NCI-H1092 (cell line): ENCODE measurements around the gene TMEM255A.

Experiments used
- DNase-seq: peaks from one replicate; lab custom pipeline; 2025; lab: John Stamatoyannopoulos, UW

TMEM255A gene

DNA sequence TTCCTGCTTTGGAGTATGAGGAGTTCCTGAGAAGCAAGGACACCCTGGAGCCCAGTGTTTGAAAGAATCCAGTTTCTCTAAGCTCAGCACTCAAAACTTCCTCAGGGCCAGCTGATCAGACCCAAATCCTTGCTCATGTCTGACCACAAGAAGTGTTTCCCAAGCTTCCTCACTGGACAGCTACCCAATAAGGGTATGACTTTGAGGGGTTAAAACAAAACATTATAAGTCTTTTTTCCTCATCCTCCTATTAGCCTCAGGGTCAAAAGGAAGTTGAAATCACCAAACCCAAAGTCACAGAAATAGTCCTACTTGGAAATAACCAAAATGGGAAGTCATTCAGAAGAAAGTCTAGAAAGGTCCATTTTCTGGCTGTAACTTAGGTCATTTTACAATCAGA lies 46.9 kb downstream of the TMEM255A start:
- DNase-seq, result no peak

DNA sequence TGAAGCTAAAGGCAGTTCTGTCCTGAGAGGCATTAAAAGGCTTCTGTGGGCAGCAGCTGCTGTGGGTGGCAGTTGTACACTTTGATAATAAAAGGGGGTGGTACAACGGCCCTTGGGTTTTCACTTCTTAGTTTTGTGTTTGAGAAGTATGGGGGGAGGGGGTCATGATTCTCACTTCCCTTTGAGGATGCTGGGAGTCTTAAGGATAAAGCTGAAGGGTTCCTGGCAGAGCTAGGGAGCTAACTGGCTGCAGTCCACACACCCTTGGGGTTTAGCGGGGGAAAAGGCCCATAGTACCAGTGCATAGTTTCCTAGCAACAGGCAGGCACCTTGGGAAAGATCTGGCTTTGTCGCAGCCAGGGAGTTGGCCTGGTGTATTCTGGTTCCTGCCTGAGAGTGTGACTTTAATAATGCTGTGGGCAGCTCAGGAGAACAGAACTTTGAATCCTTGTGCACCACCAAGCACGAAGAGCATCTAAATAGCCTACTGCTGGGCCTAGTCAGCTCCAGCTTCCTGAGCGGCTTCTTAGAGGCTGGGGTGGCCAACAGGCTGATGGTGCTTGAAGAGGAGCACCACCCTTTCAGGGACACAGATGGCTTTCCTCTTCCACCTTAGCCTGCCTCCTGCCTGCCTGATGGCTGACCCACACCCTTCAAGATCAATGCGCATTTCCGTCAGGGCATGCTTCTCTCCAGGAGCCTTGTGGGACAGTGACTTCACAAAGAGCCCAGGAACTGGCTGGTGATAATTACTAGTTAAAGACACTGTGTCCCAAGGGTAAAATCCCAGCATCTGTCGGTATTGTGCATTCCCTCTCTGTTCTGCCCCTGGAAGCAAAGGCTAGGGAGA lies 48.2 kb downstream of the TMEM255A start:
- peak; percentile 28 for DNase-seq

DNA sequence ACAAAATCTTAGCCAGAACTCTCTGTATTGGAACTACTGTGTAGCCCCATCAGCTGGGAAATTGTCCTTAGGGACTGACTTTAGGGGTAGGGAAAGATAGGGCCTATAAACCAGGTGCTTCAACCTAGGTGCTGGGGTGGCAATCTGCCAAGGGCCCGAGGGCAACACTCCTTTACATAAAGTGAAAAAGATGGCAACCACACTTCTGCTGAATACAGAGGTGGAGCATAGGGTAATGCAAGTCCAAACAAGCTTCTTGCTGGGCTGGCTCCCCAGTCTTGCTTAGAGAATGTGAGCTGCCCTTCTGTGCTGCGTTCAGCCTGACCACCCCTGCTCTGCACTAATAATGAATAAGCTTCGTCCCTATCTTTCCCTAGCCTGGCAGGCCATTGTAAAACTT lies 50.9 kb downstream of the TMEM255A start:
- no peak for DNase-seq

DNA sequence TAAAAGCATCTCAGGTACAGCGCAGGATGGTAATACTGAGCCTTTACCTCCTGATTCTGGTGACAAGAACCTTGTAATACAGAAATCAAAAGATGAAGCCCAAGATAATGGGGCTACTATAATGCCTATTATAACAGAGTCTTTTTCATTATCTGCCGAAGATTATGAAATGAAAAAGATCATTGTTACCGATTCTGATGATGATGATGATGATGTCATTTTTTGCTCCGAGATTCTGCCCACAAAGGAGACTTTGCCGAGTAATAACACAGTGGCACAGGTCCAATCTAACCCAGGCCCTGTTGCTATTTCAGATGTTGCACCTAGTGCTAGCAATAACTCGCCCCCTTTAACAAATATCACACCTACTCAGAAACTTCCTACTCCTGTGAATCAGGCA lies 57.5 kb downstream of the TMEM255A start:
- DNase-seq, result no peak

DNA sequence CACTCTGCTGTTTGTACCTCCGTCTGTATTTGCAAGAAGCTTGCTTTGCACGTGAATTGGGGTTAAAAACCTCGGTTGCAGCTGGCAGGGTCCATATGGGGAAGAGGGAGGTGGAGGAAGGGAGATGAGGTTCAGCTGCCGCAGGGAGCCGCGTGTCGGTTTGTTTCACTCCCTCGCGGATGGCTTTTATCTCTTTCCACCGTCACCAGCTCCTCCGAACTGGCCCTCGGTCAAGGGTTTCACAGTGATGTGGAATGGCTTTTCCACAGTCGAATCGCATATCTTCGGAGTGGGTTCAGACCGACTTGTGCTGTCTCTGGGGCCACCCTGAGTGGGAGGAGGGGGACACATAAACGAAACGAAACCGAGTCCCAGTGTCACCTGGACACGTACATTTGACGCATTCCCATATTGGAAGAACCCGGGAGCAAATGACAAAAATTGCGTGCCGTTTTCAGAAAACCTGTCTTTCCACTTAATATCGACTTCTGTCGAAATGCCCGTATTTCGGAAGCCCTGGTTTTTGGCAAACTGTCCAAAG lies 59.7 kb downstream of the TMEM255A start:
- DNase-seq, result peak; percentile 14

DNA sequence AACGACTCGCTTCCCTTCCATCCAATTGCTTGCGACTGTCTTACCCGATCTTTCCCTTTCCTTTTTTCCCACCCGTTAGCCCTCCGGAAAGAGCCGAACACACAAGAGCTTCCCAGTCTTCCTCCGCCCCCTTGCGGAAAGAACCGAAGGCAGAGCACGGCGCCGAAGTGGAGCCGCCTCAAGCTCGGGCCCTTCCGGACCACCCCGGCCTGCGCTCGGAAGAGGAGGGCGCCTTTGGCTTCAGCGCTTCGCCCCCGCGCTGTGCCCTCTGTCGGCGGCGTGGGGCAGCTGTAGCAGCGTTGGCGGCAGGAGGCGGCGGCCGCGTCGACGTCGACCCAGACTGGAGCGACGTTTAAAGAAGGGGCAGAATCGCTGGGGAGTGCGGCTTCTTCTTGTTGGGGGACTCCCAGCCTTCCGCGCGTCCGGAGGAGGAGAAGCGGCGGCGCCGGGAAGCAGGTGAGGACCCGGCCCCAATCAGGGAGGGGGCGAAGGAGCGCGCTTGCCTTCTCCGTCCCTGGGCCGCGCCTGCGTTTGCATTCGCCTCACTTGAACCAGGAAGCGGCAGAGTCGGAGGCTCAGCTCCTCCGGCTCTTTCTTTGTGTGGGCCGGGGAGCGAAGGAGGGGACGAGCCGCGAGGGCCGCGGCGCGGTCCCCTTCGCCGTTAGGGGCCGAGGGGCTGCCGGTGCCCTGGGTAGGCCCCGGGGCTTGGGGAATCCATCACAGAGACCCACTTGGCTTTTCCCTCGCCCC lies 60.6 kb downstream of the TMEM255A start, which contains the start of gene ZBTB33:
ZBTB33 (plus strand) TSS at position 291 of the 750 bp plus-strand sequence. CDS start 2,604 bp downstream, outside the sequence.
- DNase-seq, result peak; percentile 95

DNA sequence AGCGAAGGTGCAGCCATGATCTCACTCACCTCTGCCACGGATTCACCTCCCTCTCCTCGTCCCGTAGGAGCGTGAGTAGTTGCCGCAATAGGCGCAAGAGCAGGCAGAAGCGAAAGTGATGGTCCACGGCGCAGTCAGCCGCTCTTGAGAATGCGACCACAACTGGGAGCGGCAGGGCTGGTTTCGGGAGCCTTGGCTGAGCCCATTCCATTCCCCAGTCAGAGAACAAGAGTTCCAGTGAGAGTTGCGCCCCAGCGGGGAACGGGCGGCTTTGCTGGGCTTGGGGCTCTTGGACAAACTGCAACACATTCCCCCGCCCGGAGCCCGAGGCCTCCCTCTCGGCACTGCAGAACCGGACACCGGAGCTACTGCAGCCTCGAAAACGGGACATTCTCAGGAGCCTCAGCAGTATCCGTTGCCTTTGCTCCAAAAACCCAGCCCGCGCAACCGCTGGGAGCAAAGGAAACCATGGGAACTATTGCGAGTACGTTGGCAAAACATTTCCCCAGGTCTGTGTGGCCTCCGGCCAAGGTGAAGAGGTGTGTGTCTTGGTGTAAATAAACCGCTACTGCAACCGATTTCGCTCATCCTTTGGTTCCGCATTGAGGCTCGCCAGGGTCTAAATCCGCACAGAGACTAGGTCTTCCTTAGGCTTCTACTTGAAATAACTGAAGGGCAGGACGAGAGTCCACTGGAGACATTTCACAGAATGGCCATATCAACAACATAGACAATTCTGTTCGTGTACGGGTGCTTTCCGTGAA lies 66.3 kb downstream of the TMEM255A start:
- peak; percentile 87 for DNase-seq

DNA sequence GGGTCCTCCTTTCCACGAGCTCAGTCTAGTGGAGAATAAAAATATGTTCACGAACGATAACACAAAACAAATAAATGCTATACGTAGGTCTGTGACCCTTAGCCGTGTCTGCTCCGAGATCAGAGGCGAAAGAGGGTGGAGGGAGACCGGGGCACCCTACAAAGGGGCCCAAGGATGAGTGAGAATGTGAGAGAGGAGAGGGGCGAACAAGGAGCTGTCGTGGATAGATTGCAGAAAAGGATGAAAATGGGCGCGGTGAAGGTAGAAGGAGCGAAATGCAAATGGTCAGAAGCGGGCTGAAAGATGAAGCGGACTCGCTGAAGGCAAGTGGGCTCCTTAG lies 66.9 kb downstream of the TMEM255A start:
- no peak for DNase-seq

DNA sequence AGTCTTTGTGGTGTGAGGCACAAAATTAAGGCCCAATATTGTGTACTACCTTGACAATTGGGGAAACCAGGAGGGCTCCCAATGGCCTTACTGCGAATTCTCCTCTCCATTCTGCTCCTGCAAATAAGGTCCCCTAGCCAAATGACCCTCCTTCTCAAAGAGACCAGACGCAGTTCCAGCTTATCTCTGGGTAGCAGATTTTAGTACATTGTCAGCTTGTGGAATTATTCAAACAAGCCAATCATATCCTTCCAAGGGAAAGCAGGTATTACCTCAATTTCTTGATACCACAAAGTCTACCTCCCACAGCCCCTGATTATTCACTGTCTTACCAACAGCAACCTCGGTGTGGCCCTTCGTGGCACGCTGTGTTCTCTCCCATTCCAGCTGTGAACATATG lies 68.4 kb downstream of the TMEM255A start:
- no peak for DNase-seq

DNA sequence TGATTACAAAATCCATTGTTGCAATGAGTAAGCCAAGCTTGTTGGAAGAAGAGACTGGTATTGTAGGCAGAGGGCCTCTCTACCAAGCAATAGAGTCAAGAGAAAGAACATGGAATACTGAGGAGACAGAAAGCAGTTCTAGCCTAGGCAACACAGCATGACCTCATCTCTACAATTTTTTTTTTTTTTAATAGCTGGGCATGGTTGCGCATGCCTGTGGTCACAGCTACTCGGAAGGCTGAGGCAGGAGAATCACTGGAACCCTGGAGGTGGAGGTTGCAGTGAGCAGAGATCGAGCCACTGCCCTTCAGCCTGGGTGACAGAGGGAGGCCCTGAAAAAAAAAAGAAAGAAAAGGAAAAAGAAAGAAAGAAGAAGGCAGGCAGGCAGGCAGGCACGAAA lies 72.3 kb downstream of the TMEM255A start:
- no peak for DNase-seq

DNA sequence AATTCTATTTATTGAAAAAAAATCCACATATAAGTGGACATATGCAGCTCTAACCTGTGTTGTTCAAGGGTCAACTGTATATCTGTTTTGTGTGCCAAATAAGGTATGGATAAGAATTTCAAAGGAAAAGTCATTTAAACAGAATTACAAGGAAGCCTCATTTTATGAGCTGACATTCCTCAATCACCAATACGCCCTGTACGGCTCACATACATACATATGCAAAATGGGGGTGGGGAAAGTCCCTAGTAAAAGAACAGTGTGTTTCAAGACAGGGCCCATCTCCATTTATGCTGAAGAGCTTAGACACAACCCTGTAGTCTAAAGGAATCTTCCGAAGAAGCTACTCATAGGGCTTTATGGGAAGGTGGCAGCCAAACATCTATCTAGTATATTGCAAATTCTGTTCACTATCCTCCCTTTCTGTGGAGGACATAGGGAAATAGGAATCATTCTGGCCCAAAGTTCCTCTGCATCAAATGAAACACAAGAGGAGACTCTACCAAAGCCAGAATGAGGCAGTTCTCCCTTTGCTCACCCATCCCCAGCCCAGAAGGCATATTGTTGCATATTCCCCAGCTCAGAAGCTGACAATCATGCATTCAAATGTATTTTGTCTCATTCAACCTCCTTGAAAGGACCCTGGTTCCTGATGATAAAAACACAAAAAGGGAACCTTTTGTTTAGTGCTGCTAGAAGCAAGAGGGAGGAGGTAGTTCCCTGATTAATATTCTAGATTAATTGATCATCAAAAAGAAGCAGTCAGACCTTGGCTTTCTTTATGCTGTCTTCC lies 74.4 kb downstream of the TMEM255A start:
- DNase-seq, result no peak

DNA sequence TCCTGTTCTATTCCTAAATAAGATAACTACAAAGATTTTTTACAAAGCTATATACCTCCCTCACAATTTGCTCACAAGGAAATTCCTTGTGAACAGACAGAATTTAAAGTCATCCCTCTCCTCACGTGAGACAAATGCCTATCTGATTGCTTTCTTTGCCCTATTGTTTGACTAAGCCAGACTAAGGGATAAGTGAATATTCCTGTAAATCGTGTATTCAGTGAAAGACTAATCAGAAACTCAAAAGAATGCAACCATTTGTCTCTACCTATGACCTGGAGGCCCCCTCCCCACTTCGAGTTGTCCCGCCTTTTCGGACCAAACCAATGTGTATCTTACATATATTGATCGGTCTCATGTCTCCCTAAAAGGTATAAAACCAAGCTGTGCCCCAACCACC lies 76.0 kb downstream of the TMEM255A start:
- no peak for DNase-seq

DNA sequence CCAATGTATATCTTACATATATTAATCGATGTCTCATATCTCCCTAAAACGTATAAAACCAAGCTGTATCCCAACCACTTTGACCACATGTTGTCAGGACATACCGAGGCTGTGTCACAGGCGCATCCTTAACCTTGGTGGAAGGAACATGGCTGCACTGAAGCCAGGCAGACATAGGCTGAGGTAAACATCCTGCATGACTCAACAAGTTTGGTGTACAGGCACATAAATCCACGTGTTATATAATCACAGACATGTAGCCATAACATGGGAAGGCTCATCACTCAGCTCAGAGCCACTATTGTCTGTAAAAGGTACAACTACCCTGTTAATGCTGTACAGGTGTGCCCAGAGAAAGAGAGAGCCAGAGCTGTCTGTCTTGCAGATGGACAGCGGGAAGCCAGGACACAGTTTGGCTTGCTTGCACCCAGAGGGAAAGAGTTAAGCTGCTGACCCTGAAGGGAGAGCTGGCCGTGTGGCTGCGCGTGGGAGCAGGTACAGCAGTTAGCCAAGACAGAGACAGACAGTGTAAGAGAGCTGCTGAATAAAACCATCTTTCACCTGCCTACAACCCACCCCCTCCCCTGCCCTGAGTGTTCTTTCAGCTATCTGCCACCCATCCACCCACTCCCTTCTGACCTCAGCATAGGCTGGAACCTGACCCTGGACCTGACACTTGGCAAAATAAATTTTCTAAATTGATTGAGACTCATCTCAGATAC lies 82.9 kb downstream of the TMEM255A start:
- DNase-seq, result no peak

DNA sequence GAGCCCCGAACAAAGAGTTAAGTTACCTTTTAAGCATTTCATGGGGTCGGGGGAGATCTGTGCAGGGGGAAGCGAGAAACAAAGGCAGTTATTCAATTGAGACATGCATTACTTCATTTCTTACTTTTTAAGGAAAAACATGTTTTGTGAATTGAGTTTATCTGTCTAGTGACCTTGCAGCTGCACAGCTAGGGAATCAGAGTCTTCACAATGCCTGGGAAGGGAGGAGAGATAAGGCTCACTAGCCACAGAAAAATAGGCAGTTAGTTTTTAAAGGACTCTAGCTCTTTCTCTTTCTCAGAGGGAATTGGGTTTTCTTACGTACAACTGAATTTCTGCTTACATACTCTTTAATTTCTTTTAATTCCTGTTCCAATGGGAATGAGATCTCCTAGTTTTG lies 86.9 kb downstream of the TMEM255A start:
- DNase-seq, result no peak

DNA sequence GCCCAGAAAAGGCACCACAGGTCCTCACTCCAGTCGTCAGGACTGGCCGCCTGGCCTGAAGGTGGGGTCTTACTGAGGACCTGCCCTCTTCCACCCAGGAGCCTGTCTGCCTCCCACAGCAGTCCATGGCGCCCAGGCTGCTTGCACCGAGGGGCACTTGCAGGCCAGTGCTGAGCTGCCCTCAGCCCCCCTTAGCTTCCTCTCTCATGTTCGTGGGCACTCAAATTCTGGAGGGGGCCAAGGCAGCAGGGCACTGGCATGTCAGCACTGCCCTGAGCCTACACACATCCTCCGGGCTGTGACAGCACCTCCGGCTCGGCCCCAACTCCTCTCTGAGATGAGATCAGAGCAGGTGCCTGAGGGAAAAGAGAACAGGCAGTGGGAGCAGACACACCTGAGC lies 87.9 kb downstream of the TMEM255A start:
- no peak for DNase-seq

DNA sequence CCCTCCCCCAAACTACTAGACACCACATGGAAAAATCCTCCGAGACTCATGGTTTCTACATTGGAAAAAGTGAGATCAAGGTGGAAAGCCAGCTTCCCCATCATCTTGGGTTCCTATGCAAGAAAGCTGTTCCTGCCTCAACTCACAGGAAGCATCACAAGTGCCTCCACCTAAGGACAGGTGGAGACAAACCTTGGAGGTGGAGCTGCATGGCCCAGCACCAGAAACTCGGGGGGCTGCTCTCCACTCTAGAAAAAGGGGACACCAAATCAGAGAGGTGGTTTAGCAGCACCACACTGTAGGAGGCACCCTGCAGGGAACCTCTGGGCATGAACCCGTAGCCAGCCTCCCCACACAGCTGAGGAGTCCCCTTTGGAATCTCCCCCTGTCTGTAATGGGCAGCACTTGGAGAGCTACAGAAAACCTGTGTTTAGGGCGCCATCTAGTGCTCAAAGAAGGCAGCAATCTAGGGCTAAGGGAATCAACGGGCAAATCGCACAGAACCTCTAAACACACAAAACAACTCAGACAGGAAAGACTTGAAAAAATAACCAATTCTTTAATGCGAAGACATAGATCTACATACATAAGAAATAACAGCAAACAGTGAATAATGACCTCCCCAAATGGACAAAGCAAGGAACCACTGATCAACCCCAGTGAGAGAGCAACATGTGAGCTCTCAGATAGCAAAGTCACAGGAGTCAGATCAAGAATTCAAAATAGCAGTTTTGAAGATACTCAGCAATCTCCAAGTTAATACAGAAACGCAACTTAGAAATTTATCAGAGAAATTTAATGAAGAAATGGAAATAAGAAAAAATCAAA lies 97.6 kb downstream of the TMEM255A start:
- DNase-seq, result peak; percentile 29
